ENCODE results near the gene ZCWPW1.
"Not testable (repeated sequence)": the region's sequence is repeated elsewhere in the genome, so short reads cannot be mapped to it uniquely, and the experiment has no call there.

ZCWPW1 gene

DNA sequence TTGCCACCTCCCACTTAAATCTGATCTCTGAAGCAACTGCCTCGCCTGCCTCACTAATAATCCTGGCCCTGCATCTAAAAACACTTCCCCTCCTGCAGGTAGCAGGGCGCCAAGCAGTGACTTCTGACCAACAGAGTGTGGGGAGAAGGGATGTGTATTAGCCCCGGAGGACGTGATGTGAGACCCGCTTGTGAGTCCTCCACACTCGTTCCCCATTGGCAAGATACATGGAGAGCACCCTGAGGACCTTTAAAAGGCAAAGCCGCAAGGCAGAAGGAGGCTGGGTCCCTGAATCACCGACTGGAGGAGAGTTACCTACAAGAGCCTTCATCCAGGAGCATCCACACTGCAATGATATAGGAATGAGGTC, 61.3 kb downstream of the ZCWPW1 start:
- DNase-seq (ENCODE audit: extremely low read depth, low read depth) = no peak
- TF ChIP-seq, protein P1, sequence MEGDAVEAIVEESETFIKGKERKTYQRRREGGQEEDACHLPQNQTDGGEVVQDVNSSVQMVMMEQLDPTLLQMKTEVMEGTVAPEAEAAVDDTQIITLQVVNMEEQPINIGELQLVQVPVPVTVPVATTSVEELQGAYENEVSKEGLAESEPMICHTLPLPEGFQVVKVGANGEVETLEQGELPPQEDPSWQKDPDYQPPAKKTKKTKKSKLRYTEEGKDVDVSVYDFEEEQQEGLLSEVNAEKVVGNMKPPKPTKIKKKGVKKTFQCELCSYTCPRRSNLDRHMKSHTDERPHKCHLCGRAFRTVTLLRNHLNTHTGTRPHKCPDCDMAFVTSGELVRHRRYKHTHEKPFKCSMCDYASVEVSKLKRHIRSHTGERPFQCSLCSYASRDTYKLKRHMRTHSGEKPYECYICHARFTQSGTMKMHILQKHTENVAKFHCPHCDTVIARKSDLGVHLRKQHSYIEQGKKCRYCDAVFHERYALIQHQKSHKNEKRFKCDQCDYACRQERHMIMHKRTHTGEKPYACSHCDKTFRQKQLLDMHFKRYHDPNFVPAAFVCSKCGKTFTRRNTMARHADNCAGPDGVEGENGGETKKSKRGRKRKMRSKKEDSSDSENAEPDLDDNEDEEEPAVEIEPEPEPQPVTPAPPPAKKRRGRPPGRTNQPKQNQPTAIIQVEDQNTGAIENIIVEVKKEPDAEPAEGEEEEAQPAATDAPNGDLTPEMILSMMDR (IDR thresholded peaks at IDR 0.05; ENCODE audit: low read depth, low read length, missing control alignments) = no peak
- no peak overlapping the region for H3K4me3 ChIP-seq (replicated peaks; ENCODE audit: low read depth, low read length)

DNA sequence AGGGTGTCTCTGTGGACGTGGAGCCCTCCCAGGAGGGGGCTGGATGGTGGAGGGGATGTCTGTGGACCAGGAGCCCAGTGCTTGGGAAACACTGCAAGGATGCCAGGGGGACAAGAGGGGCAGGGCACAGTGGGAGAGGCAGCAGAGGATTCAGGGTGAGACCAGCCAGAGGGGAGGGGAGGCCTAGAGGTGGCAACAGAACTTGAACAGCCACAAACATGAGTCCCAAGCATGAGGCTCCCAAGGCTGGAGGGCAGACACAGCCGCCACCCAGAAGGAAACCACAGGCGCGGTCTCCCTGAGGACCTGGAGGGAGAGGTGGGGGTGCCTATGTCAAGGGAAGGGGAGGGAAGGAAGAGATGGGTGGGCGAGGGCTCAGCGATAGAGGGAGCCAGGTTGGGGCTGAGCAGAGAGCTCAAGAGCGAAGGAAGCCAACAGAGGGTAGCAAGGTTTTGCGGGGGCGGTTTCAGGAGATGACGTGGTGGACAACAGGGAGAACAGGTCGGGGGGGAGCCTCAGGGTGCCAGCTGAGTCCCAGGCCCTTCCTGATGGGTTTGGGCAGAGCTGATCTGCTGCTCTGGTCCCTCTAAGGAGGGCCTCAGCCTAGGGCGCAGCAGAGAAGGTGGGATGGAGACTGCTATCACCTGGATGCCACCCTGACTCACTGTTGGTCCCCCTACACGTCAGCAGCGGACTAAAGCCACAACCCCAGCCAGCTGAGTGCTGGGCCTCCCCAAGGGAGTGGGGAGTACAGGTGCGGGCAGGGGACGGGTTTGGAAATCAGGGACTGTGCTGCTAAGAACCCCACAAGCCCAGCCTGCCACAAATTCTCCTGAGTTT, 61.9 kb downstream of the ZCWPW1 start:
- no peak for DNase-seq (ENCODE audit: extremely low read depth, low read depth)
- no peak overlapping the region for H3K4me3 ChIP-seq (replicated peaks; ENCODE audit: low read depth, low read length)
- TF ChIP-seq, protein P1 (IDR thresholded peaks at IDR 0.05; ENCODE audit: low read depth, low read length, missing control alignments) = no peak

DNA sequence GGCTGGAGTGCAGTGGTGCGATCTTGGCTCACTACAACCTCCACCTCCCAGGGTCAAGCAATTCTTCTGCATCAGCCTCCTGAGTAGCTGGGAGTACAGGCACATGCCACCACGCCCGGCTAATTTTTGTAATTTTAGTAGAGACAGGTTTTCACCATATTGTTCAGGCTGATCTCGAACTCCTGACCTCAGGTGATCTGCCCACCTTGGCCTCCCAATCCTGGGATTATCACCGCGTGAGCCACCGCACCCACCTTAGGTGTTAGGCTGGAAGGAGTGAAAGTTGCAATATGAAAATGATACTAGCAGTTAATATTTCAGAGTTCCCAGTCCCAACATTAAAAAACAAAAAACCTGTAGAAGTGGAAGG, 62.5 kb downstream of the ZCWPW1 start:
- DNase-seq (ENCODE audit: extremely low read depth, low read depth); H3K4me3 ChIP-seq (replicated peaks; ENCODE audit: low read depth, low read length): not testable (repeated sequence)

DNA sequence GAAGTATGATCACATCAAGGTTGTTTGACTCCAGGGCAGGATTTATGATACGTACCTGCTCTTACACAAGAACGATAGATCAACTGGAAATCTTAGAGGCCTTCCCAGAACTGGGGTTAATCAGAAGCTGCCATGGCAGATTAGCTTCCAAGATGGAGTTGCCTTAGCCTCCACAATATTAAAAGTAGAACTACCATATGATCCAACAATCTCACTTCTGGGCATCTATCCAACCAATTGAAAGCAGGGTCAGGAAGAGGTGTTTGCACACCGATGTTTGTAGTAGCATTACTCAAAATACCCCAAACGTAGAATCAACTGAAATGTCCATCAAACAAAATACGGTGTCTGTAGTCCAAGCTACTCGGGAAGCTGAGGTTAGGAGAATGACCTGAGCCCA, 64.0 kb downstream of the ZCWPW1 start:
- no peak overlapping the region for H3K4me3 ChIP-seq (replicated peaks; ENCODE audit: low read depth, low read length)
- TF ChIP-seq, protein P1 (IDR thresholded peaks at IDR 0.05; ENCODE audit: low read depth, low read length, missing control alignments) = no peak

DNA sequence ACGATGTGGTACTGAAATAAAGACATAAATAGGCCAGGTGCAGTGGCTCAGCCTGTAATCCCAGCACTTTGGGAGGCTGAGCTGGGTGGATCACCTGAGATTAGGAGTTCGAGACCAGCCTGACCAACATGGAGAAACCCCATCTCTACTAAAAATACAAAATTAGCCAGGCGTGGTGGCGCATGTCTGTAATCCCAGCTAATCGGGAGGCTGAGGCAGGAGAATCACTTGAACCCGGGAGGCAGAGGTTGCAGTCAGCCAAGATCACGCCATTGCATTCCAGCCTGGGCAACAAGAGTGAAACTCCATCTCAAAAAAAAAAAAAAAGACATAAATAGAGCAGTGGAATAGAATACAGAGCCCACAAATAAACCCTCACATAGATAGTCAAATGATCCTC, 64.7 kb downstream of the ZCWPW1 start:
- H3K4me3 ChIP-seq (replicated peaks; ENCODE audit: low read depth, low read length); DNase-seq (ENCODE audit: extremely low read depth, low read depth): not testable (repeated sequence)

More for the DNA sequence above, 64.0 kb downstream of the ZCWPW1 start:
- no peak for DNase-seq (ENCODE audit: extremely low read depth, low read depth)

DNA sequence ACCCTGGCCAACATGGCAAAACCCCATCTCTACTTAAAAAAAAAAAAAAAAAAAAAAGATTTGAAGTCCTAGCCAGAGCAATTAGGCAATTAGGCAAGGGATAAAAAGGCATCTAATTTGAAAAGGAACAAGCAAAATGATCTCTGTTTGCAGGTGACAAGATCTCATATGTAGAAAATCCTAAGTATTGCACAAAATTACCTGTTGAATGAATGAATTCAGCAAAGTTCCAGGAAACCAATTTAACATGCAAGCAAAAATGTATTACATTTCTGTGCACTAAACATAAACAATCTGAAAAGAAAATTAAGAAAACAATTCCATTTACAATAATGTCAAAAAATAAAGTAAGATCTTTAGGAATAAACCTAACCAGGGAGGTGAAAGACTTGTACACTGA, 65.4 kb downstream of the ZCWPW1 start:
- no peak for DNase-seq (ENCODE audit: extremely low read depth, low read depth)
- H3K4me3 ChIP-seq (replicated peaks; ENCODE audit: low read depth, low read length) = no peak overlapping the region
- TF ChIP-seq, protein P1 (IDR thresholded peaks at IDR 0.05; ENCODE audit: low read depth, low read length, missing control alignments) = no peak

DNA sequence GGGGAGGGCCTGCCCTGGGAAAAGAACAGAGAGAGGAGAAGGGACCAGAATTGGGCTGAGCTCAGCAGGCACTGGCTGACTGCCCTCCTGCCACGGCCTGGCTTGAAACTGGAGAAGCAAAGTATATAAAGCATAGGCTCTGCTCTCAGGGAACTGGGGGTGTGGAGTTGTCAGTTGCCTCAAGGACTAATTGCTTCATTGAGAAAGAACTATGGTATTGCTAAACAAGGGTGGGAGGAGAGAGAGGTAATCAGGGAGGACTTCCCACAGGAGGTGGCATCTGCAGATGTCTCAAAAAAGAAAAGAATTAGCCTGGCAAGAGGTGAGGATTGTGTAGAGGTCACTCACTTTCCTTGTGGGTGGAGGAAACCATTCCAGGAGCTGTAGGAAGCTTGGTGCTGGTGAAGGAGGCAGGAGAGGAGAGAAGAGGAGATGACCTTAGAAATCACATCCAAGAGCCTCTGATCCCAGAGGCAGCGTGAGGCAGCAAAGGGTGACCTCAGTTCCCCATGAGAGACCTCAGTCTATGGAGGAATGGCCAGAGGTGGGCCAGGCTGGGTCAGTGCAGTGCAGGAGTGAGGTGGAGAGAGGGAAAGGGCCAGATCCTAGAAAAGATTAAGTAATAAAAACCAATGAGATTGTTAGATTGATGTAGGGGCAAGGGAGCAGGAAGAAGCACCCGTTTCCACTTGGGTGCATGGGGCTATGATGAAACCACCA, 68.2 kb downstream of the ZCWPW1 start:
- DNase-seq (ENCODE audit: extremely low read depth, low read depth) = no peak
- TF ChIP-seq, protein P1 (IDR thresholded peaks at IDR 0.05; ENCODE audit: low read depth, low read length, missing control alignments) = no peak
- H3K4me3 ChIP-seq (replicated peaks; ENCODE audit: low read depth, low read length) = no peak overlapping the region
